ENCODE data around the gene CBLC.

DNA sequence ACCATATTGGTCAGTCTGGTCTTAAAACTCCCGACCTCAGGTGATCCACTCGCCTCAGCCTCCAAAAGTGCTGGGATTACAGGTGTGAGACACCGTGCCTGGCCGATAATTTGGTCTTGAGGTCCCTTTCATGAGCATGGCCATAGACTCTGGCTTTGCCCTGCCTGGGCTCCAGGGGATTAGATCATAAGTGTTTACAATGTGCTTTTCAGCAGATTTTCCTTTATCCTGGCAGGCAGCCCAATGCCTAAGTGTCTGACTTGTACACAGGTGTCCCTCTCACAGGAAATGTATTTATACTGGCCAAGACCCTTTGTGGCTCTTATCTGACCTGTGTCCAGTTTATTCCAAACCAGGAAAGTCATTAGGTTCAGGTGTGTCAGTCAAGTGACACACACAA is 47.1 kb downstream of the CBLC start:
- no peak for TF ChIP-seq POLR2A (IDR thresholded peaks at IDR 0.05)
- TF ChIP-seq, protein P1, sequence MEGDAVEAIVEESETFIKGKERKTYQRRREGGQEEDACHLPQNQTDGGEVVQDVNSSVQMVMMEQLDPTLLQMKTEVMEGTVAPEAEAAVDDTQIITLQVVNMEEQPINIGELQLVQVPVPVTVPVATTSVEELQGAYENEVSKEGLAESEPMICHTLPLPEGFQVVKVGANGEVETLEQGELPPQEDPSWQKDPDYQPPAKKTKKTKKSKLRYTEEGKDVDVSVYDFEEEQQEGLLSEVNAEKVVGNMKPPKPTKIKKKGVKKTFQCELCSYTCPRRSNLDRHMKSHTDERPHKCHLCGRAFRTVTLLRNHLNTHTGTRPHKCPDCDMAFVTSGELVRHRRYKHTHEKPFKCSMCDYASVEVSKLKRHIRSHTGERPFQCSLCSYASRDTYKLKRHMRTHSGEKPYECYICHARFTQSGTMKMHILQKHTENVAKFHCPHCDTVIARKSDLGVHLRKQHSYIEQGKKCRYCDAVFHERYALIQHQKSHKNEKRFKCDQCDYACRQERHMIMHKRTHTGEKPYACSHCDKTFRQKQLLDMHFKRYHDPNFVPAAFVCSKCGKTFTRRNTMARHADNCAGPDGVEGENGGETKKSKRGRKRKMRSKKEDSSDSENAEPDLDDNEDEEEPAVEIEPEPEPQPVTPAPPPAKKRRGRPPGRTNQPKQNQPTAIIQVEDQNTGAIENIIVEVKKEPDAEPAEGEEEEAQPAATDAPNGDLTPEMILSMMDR (IDR thresholded peaks at IDR 0.05), result no peak

Measured in lower leg skin (tissue), 3 donors.